ENCODE measurements around the gene TRIP10.
"Not testable (repeated sequence)": the region's sequence is repeated elsewhere in the genome, so short reads cannot be mapped to it uniquely, and the experiment has no call there.

The TRIP10 gene

GRCh38 chr19:6739390-6739882 is at the start of gene TRIP10:
Gene TRIP10 (plus strand): TSS chr19:6739680. CDS start chr19:6739762, 82 bp downstream.
- no peak for DNase-seq (ENCODE audit: low read depth)

GRCh38 chr19:6690160-6690885 is 49.2 kb upstream of the TRIP10 start:
- DNase-seq (ENCODE audit: low read depth) = no peak

- DNase-seq (ENCODE audit: low read depth) = no peak
Measured at GRCh38 chr19:6691342-6691741, 48.1 kb upstream of the TRIP10 start.

- DNase-seq (ENCODE audit: low read depth) = no peak
Measured at GRCh38 chr19:6692027-6692426, 47.5 kb upstream of the TRIP10 start.

- DNase-seq (ENCODE audit: low read depth) = no peak
Measured at GRCh38 chr19:6693056-6693471, 46.4 kb upstream of the TRIP10 start.

GRCh38 chr19:6693681-6694080 is 45.8 kb upstream of the TRIP10 start:
- DNase-seq (ENCODE audit: low read depth) = no peak

- no peak for DNase-seq (ENCODE audit: low read depth)
Measured at GRCh38 chr19:6694147-6694815, 45.2 kb upstream of the TRIP10 start.

- DNase-seq (ENCODE audit: low read depth) = no peak
Measured at GRCh38 chr19:6696239-6696820, 43.1 kb upstream of the TRIP10 start.

- DNase-seq (ENCODE audit: low read depth) = no peak
Measured at GRCh38 chr19:6697291-6697690, 42.2 kb upstream of the TRIP10 start.

- no peak for DNase-seq (ENCODE audit: low read depth)
Measured at GRCh38 chr19:6699935-6700334, 39.5 kb upstream of the TRIP10 start.

GRCh38 chr19:6700586-6701316 is 38.7 kb upstream of the TRIP10 start:
- no peak for DNase-seq (ENCODE audit: low read depth)

GRCh38 chr19:6705931-6706632 is 33.4 kb upstream of the TRIP10 start:
- no peak for DNase-seq (ENCODE audit: low read depth)

- no peak for DNase-seq (ENCODE audit: low read depth)
Measured at GRCh38 chr19:6706633-6706958, 32.9 kb upstream of the TRIP10 start.

- DNase-seq (ENCODE audit: low read depth) = no peak
Measured at GRCh38 chr19:6707011-6707657, 32.3 kb upstream of the TRIP10 start.

- no peak for DNase-seq (ENCODE audit: low read depth)
Measured at GRCh38 chr19:6707658-6708018, 31.8 kb upstream of the TRIP10 start.

- no peak for DNase-seq (ENCODE audit: low read depth)
Measured at GRCh38 chr19:6708346-6708745, 31.1 kb upstream of the TRIP10 start.

- not testable (repeated sequence) for DNase-seq (ENCODE audit: low read depth)
Measured at GRCh38 chr19:6708913-6709312, 30.6 kb upstream of the TRIP10 start.

GRCh38 chr19:6709549-6709948 is 29.9 kb upstream of the TRIP10 start:
- no peak for DNase-seq (ENCODE audit: low read depth)

GRCh38 chr19:6710273-6711077 is 29.0 kb upstream of the TRIP10 start:
- no peak for DNase-seq (ENCODE audit: low read depth)

- no peak for DNase-seq (ENCODE audit: low read depth)
Measured at GRCh38 chr19:6711078-6711361, 28.5 kb upstream of the TRIP10 start.

GRCh38 chr19:6711605-6712004 is 27.9 kb upstream of the TRIP10 start:
- no peak for DNase-seq (ENCODE audit: low read depth)

Data from non-pigmented ciliary epithelial cell (primary cell).